GM21423 (cell line): Measurements from ENCODE around the gene PIMREG.

Source experiments
- ATAC-seq: cut with Tn5 transposase; IDR thresholded peaks from one replicate; pipeline ENCODE4 v1.9.1; 2021; ENCODE audit warnings: mild to moderate bottlenecking, moderate library complexity; ENCODE audit not compliant: unreplicated experiment

PIMREG gene

GRCh38 chr17:6437466-6437865 lies 6.8 kb upstream of the PIMREG start:
- no peak for ATAC-seq

- ATAC-seq = no peak
Observed at GRCh38 chr17:6437956-6438355, 6.3 kb upstream of the PIMREG start.

GRCh38 chr17:6439951-6440350 lies 4.3 kb upstream of the PIMREG start:
- no peak for ATAC-seq

GRCh38 chr17:6442775-6443174 lies 1.5 kb upstream of the PIMREG start:
- ATAC-seq = no peak

- ATAC-seq = no peak
Observed at GRCh38 chr17:6444571-6445335, 498 bp downstream of the PIMREG start.

- no peak for ATAC-seq
Observed at GRCh38 chr17:6446516-6447100, 2.4 kb downstream of the PIMREG start.

GRCh38 chr17:6448473-6448872 lies 4.2 kb downstream of the PIMREG start:
- ATAC-seq = no peak

- no peak for ATAC-seq
Observed at GRCh38 chr17:6449307-6449706, 5.1 kb downstream of the PIMREG start.

GRCh38 chr17:6450926-6451832 lies 6.9 kb downstream of the PIMREG start:
- no peak for ATAC-seq

- ATAC-seq = no peak
Observed at GRCh38 chr17:6452471-6453266, 8.4 kb downstream of the PIMREG start.

GRCh38 chr17:6453279-6454024 lies 9.2 kb downstream of the PIMREG start:
- ATAC-seq = no peak

GRCh38 chr17:6454495-6455320 lies 10.5 kb downstream of the PIMREG start:
- no peak for ATAC-seq

GRCh38 chr17:6455321-6455705 lies 11.1 kb downstream of the PIMREG start:
- ATAC-seq = no peak

- no peak for ATAC-seq
Observed at GRCh38 chr17:6456321-6456720, 12.1 kb downstream of the PIMREG start.

- ATAC-seq = no peak
Observed at GRCh38 chr17:6456914-6457687, 12.8 kb downstream of the PIMREG start.

- no peak for ATAC-seq
Observed at GRCh38 chr17:6457688-6458459, 13.6 kb downstream of the PIMREG start.

- ATAC-seq = no peak
Observed at GRCh38 chr17:6458460-6458950, 14.2 kb downstream of the PIMREG start.
